ENCODE data around the gene ABCE1.
"Not testable (repeated sequence)": the region's sequence is repeated elsewhere in the genome, so short reads cannot be mapped to it uniquely, and the experiment has no call there.

Gene ABCE1

GRCh38 chr4:145102619-145103018 lies 4.5 kb downstream of the ABCE1 start:
- no peak for DNase-seq (ENCODE audit: low read depth, low spot score)

- no peak for DNase-seq (ENCODE audit: low read depth, low spot score)
Measured at GRCh38 chr4:145103496-145103895, 5.4 kb downstream of the ABCE1 start.

- DNase-seq (ENCODE audit: low read depth, low spot score), result no peak
Measured at GRCh38 chr4:145107126-145107525, 9.0 kb downstream of the ABCE1 start.

GRCh38 chr4:145108128-145108527 lies 10.0 kb downstream of the ABCE1 start:
- no peak for DNase-seq (ENCODE audit: low read depth, low spot score)

GRCh38 chr4:145125396-145125795 lies 27.3 kb downstream of the ABCE1 start:
- DNase-seq (ENCODE audit: low read depth, low spot score), result no peak

GRCh38 chr4:145130130-145130529 lies 32.0 kb downstream of the ABCE1 start:
- no peak for DNase-seq (ENCODE audit: low read depth, low spot score)

- no peak for DNase-seq (ENCODE audit: low read depth, low spot score)
Measured at GRCh38 chr4:145130788-145131399, 32.8 kb downstream of the ABCE1 start.

- DNase-seq (ENCODE audit: low read depth, low spot score), result no peak
Measured at GRCh38 chr4:145131848-145132247, 33.7 kb downstream of the ABCE1 start.

- DNase-seq (ENCODE audit: low read depth, low spot score), result no peak
Measured at GRCh38 chr4:145132511-145133098, 34.5 kb downstream of the ABCE1 start.

GRCh38 chr4:145136219-145136618 lies 38.1 kb downstream of the ABCE1 start:
- not testable (repeated sequence) for DNase-seq (ENCODE audit: low read depth, low spot score)

GRCh38 chr4:145148980-145149379 lies 50.9 kb downstream of the ABCE1 start:
- no peak for DNase-seq (ENCODE audit: low read depth, low spot score)

- DNase-seq (ENCODE audit: low read depth, low spot score), result no peak
Measured at GRCh38 chr4:145153181-145153903, 55.2 kb downstream of the ABCE1 start.

GRCh38 chr4:145153904-145154298 lies 55.8 kb downstream of the ABCE1 start:
- no peak for DNase-seq (ENCODE audit: low read depth, low spot score)

- no peak for DNase-seq (ENCODE audit: low read depth, low spot score)
Measured at GRCh38 chr4:145154573-145154972, 56.5 kb downstream of the ABCE1 start.

- no peak for DNase-seq (ENCODE audit: low read depth, low spot score)
Measured at GRCh38 chr4:145155268-145155870, 57.3 kb downstream of the ABCE1 start.

- DNase-seq (ENCODE audit: low read depth, low spot score), result no peak
Measured at GRCh38 chr4:145156986-145157385, 58.9 kb downstream of the ABCE1 start.

GRCh38 chr4:145161549-145161948 lies 63.4 kb downstream of the ABCE1 start:
- DNase-seq (ENCODE audit: low read depth, low spot score), result no peak

- DNase-seq (ENCODE audit: low read depth, low spot score), result no peak
Measured at GRCh38 chr4:145167887-145168286, 69.8 kb downstream of the ABCE1 start.

- no peak for DNase-seq (ENCODE audit: low read depth, low spot score)
Measured at GRCh38 chr4:145168581-145169187, 70.6 kb downstream of the ABCE1 start.

GRCh38 chr4:145170223-145170622 lies 72.1 kb downstream of the ABCE1 start:
- DNase-seq (ENCODE audit: low read depth, low spot score), result no peak

GRCh38 chr4:145171911-145172310 lies 73.8 kb downstream of the ABCE1 start:
- no peak for DNase-seq (ENCODE audit: low read depth, low spot score)
